Activated CD4-positive, CD25-positive, alpha-beta regulatory T cell treated with anti-CD3 and anti-CD28 coated beads, Interleukin-2, amount 50 U/mL, for 24 hours (primary cell): ENCODE data around the gene CAPN1.
"Not testable (repeated sequence)": the region's sequence is repeated elsewhere in the genome, so short reads cannot be mapped to it uniquely, and the experiment has no call there.

ENCODE experiments used
- ATAC-seq, 2 donors: fragments of 150-1000 bp; cut with Tn5 transposase; one replicate each; pipeline ENCODE4 v1.10.0; 2021; ENCODE audit warnings: mild to moderate bottlenecking in 1 of 2, moderate library complexity in 1 of 2

CAPN1 gene

DNA sequence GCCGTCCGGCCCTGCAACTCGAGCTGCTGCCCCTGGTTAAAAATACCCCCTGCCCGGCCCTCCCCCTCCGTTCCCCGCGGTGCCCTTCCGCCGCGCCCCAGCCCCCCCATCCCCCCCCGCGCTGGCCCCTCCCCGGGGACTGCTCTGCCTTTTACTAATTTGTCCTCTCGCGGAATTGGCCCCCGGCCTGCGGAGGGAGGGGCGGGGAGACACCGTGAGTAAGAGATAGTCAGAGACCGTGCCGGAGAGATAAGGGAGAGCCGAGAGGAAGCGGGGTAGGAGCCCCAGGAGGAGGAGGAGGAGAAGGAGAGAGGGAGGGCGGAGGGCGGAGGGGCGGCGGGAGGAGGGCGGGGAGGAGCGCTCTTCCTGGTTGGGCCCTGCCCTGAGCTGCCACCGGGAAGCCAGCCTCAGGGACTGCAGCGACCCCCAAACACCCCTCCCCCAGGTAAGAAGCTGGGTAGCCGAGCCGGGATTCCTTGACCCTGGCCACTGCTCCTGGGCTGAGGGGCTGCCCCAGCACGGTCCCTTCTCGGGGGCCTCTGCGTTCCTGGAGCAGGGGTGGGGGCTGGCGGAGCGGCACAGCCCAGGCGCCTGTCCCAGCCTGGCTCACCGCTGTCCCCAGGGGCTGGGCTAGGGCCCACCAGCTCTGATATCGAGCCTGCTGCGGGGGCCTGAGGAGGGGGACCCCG, at the start of gene CAPN1:
Gene CAPN1, plus strand, starts transcription at position 360 of the 689 bp plus-strand sequence. CDS start 774 bp downstream, outside the sequence.
- peak; percentile 87 to 89 for ATAC-seq

DNA sequence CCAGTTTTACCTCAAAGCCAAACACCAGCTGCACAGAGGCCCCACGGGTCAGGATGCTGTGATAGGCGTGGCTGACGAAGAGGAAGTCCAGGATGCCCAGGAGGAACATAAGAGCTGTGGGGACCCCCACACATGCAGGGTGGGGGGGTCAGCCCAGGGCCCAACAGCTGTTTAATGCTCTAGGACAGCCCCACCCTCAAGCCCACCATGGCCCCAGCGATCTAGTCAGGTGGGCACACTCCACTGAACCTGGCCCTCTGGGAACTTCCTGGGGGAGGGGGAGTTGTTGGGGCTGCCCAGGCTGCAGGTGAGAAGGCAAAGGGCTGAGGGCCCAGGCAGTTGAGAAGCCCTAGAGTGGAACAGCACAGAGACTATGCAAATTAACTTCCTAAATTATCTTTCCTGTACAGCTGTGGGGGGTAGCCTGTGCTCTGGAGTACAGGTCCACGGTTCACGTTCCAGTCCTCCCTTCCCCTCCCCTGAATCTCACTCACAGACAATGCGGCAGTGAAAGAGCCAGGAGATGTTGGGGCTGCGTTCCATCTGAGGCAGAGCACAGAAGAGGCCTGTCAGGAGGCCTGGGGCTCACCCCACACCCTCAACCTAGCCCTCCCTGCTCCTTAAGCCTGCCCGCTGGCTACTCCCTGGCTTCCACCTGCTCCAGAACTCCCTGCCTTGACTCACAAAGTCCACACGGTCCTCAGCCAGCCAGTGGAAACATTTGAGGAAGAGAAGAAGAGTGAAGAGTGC, 49.3 kb upstream of the CAPN1 start:
- ATAC-seq = no peak

DNA sequence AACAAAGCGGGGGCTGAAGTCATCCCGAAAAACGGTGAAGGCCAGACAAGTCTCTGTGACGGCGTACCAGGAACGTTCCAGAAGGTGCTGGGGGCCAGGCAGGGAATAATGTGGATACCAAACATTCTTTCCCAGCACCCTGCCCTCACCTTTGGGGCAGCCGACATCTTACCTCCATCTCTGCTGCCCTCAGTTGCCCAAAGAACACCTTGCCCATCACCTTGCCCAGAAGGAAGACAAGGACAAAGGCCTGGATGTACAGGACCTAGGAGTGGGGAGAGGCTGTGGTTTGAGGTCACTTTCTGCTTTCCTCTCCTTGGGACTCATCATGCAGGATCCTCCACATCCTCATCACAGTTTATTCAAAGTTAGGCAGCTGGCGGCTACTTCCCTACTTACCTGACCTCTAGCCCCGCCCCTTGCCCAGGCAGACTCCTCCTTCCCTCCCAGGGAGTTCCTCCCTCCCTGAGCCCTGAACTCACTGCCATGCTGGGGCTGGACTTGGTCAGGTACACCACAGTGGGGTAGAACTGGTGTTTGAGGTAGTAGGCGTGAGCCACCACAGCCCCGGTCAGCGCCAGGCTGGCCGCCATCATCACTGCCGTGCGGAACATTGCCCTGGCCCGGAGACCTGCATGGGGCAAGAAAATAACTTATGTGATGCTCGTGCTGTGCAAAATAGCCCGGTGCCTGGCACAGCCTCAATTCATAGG, 48.6 kb upstream of the CAPN1 start:
- ATAC-seq = no peak

DNA sequence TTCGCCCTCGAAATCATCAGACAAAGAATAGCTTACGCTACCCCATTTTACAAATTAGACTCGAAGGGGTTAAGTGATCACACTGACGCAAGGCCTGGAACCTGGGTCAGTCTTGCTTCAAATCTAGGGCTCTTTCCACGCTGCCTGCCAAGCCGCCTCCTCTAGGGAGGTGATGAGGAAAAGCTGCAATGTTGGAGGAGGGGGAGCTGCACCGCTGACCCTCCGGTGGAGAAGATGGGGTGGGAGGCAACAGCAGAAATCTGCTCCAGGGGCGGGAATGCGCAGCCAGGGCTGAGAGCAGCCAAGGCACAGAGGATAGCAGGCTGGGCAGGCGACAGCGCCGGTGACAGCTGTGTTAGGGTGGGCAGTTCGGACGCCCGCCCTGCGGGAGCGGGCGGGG, 48.0 kb upstream of the CAPN1 start:
- no peak for ATAC-seq

DNA sequence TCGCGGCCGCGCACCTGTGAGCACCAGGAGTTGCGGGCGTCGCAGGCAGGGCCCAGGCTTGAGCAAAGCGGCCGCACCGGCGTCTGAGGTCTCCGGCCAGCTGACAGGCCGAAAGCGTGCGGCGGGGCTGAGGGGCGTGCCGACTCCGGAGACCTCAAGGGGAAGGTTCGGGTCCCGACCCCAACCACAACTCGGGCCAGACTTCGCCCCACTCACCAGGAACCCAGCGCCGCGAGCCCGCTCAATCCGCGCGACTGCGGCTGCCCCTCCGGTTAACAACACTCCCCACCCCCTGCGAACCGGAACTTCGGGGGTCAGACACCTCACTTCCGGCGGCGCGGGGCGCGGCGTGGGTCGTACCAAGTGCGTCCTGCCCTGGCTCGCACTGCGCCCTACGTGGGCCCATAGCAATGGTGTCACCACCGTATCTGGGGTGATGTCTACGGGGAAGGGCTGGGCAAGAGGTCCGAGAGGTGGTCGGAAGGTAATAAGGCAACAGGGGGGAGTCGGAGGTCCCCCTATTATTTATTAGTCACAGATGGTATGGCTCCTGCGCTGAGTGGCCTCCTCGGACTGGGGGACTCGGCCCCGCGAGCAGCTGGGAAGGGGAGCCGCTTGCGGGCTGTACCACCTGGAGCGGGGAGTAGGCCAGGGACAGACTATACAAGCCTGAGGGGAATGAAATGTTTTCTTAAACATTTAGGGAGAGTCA, 47.3 kb upstream of the CAPN1 start, which contains the start of gene SYVN1:
Gene SYVN1, minus strand, starts transcription at position 280 of the 712 bp plus-strand sequence. CDS start 918 bp downstream, outside the sequence.
- ATAC-seq = peak; percentile 82 to 87

DNA sequence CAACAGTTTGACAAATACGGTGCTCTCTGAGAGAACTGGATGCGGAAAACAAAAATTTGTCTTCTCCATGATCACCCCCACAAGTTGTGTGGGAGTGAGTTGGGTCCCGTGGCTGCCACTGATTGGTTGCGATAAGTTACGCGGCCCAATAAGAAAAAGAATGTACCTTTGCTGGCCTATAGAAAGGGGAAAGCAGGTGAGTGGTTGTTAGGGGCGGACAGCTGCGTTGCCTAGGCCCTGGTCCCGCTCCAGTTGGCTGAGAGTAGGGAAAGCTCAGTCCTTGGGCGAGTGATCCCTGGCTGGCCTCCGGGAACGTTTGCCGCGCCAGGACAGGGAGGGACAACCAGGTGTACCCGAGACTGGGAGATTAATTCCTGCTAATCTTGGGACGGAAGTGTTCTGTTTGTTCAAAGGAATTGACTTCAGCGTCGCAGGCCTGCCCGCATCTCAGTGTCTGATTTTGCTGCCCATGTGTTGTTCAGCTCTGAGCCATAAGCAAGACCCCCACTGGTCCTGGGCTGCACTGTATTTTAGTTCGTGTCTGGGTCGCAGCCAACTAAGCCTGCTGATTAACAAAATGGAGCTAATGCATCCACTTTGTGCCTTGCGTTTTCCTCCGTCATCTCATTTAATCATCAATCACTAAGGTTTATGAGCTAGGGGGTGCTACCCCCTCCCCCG, 46.6 kb upstream of the CAPN1 start:
- peak; percentile 87 to 90 for ATAC-seq

DNA sequence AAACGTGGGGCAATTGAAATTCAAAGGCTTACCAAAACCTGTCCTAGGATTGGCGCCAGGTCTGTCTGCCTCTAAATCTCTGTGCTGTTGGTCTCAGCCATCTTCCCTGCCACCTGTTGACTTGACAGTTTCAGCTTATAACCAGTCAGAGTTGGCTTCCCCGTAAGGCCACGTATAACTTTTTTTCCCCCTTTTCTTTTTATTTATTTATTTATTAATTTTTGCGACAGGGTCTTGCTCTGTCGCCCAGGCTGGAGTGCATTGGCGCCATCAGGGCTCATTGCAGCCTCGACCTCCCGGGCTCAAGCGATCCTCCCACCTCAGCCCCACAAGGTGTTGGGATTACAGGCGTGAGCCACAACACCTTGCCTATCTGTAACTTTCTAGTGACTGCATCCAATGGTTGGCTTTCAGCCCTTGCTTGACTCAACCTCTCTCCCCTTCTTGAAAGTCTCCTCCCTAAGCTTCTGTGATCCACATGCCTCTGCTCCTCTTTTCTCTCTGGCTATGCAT, 46.0 kb upstream of the CAPN1 start:
- ATAC-seq = no peak

DNA sequence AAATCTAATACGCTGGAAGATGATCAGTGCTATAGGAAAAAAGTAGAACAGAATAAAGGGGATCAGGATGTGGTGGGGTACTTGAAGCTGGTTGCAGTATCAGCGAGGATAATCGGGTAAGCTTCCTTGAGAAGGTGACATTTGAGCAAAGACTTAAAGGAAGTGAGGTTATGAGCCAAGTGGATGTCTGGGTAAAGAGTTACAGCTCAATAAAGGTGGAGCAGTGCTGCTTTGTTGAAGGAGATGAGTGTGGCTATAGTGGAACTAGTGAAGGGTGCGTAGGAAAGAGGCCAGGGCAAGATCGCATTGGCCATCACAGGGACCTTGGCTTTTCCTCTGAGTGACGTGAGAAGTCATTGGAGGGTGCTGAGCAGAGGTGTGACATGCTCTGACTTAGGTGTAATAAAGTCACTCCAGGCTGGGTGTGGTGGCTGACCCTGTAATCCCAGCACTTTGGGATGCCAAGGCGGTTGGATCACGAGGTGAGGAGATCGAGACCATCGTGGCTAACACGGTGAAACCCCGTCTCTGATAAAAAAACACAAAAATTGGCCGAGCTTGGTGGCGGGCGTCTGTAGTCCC, 45.1 kb upstream of the CAPN1 start:
- no peak for ATAC-seq

DNA sequence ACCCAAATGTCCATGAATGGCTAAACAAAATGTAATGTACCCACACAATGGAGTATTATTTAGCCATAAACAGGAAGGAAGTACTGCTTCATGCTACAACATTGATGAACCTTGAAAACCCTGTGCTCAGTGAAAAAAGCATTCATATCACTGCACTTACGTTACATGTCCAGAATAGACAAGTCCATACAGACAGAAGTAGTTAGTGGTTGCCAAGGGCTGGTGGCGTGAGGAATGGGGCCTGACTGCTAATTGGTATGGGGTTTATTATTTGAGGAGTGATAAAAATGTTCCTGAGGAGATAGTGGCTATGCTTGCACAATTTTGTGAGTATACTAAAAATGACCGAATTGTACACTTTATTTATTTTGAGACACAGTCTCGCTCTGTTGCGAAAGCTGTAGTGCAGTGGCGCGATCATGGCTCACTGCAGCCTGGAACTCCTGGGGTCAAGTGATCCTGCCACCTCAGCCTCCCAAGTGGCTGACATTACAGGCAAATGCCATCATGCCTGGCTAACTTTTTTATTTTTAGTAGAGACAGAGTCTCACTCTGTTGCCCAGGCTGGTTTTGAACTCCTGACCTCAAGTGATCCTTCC, 39.7 kb upstream of the CAPN1 start:
- no peak for ATAC-seq

DNA sequence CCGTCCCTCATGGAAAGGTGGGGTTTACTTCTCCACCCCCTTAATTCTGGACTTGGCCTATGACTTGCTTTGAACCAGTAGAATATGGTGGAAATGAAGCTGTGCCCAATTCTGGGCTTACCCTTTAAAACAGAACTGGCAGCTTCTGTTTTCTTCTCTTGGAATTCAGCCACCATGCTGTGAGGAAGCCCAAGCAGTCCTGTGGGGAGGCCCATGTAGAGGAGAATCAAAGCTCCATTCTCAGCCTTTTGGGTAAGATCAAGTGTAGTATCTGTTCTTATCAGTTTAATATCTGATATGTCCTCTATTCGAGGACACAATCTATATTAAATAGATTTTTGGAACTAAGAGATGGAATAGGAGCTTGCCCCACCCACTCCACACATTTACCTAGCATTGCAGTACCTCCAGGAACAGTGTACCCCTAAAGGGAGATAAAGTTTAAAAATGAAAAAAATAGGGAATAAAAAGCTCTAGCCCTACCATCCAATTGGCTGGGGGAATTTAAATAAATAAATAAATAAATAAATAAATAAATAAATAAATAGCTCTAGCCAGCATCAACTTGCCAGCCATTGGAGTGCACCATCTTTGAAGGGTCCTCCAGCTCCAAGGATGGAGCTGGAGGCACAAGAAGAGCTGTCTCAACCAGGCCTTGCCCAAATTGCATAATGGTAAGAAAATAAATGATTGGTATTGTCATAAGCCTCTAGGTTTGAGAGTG, 34.2 kb upstream of the CAPN1 start:
- ATAC-seq = no peak

DNA sequence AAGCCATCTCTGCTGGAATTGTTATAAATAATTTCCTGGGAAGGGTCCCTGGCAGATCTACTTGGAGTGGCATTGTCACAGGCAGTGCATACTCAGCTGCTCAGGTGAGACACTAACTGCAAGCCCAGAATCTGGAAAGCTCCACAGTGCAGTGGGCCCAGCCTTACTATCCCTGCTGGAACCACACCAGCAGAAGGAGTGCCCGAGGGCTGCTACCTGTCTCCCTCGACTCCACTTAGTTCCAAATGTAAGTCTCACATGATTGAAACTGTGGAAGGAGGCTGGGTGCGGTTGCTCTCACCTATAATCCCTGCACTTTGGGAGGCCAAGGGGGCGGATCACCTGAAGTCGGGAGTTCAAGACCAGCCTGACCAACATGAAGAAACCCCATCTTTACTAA, 33.1 kb upstream of the CAPN1 start:
- no peak for ATAC-seq

DNA sequence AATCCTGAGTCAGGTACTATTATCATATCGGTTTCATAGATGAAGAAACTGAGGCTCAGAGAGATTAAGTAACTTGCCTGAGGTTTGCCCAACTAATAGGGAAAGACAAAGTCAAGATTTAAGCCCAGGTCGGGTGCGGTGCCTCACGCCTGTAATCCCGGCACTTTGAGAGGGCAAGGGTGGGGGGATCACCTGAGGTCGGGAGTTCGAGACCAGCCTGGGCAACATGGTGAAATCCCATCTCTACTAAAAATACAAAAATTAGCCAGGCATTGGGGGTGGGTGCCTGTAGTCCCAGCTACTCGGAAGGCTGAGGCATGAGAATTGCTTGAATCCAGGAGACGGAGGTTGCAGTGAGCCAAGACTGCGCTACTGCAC, 31.6 kb upstream of the CAPN1 start:
- ATAC-seq = not testable (repeated sequence)

DNA sequence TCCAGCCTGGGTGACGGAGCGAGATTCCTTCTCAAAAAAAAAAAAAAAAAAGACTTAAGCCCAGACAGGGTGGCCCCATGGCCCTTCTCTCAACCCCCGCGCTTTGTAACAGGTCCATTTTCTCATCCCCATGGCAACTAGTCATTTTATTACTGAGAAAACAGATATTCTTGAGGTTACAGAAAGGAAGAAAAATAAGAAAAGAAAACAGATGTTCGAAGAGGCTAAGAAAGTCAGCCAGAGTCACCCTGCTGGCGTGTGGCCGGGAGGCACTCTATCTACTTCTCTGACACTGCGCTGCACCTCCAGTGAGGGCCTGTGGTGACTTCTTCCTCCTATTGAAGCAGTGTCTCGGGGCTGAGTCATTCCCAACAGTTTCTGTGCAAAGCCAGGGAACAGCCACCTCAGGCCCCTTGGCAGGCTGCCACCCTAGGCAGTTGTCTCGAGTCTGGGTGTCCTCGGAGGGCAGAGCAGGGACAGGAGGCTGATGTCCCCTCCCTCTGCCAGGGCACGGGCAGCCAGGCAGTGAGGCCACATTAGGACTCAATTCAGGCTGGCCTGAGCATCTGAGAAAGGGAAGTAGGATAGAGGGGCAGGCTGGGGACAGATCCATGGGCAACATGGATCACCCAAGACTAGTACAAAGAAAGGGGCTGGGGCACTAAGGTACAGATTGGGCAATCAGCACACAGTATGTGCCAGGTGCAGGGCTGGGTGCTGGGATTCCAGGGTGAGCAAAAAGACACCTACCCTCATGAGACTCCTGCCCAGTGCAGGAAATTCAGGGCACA, 31.0 kb upstream of the CAPN1 start:
- ATAC-seq = peak; percentile 56 to 76

DNA sequence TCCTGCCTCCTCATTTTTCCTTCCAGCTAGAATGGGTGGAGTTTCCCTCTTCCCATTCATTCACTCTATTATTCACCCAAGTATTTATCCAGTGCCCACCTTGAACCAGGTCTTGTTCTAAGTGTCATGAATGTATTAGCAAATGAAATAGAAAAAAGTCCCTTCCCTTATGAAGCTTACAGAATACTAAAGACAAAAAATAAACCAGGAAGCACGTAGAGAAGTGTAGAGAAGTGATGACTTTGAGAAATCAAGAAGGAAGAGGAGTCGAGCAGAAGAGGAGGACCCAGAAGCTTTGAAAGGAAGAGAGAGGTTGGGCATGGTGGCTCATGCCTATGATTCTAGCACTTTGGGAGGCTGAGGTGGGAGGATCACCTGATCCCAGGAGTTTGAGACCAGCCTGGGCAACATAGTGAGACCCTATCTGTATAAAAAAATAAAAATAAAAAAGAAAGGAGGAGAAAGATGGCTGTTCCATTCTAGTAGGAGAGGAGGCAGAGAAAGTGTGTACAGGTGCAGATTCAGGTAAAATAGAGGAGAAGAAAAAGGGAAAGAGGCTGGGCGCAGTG, 30.3 kb upstream of the CAPN1 start:
- no peak for ATAC-seq

DNA sequence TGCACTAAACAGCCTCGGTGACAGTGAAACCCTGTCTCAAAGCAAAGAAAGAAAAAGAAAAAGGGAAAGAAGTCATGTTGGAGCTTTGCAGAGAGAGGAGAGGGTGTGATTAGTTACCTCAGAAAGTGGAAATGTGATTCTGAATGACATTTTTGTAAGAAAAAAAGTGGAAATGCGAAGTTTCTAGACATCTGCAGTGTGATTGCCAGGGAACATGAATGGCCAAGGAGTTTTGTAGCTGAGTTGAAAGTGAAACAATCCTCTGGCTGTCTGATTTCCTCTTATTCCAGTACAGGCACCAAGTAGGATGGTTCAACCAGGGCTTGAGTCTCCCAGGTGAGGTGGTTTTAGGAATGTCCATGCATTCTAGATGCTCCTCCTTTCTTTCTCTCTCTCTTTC, 29.6 kb upstream of the CAPN1 start:
- no peak for ATAC-seq

DNA sequence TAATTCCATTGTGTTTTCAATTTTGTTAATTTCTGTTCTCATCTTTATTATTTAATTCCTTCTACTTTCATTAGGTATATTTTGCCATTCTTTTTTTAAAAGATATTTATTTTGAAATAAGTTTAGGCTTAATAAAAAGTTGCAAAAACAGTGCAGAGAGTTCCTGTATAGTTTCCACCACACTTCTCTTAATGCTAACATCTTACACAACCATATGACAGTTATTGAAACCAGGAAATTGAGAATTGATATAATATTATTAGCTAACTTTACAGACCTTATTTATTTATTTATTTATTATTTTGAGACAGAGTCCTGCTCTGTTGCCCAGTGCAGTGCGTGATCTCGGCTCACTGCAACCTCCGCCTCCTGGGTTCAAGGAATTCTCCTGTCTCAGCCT, 25.5 kb upstream of the CAPN1 start:
- ATAC-seq = no peak

DNA sequence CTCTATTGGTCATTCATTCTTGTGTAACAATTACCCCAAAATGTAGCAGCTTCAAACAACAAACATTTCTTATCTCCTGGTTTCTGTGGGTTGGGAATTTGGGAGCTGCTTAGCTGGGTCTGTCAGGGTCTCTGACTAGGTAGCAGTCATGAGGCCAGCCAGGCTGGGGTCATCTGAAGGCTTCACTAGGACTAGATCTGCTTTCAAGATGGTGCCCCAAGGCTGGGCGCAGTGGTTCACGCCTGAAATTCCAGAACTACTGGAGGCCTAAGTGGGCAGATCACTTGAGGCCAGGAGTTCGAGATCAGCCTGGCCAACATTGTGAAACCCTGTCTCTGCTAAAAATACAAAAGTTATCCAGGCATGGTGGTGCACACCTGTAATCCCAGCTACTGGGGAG, 24.8 kb upstream of the CAPN1 start:
- no peak for ATAC-seq

DNA sequence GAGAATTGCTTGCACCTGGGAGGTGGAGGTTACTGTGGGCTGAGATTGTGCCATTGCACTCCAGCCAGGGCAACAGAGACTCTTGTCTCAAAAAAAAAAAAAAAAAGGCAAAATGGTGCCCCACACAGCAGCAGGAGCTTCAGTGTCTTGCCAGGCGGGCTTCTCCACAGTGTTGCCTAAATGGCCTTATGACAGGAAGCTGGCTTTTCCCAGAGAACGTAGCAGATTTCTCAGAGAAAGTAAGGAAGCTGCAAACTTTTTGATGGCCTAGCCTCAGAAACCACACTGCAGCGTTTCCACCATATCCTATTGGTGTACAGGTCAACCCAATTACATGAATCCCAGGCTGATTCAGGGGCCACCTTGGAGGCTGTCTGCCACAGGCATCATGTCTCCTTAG, 24.4 kb upstream of the CAPN1 start:
- no peak for ATAC-seq

DNA sequence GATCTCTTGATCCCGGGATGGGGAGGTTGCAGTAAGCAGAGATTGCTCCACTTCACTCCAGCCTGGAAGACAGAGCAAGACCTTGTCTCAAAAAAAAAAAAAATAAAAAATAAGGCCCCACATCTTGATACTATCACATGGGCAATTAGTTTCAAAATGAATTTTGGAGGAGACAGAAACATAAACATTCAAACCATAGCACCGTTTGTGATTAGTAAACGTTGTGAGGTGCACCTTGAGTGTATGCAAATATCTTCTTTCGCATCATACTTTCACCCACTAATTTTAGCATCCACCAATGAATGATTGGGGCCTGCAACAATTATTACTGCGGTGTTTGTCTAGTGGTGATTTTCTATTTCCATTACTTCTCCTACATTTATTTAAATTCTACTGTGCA, 22.7 kb upstream of the CAPN1 start:
- peak in 1 of 2 donors; percentile 55 for ATAC-seq
